Measurements from ENCODE around the gene WAPL. TPM values are rescaled to one million over a fixed set of nuclear protein-coding genes. Genes with fewer than 3 reads are reported as not detected.

The WAPL gene
- total RNA-seq, 1 donor from 2014 or later, result 47.9 TPM

- no peaks in the 10 kb centered on the region for H3K9me3 Mint-ChIP-seq (ENCODE audit: low read depth)
- no peak overlapping the region for H3K4me3 Mint-ChIP-seq (ENCODE audit: low read depth)
- peak overlapping the region; percentile 56 for H3K27ac Mint-ChIP-seq
- no peaks in the 10 kb centered on the region for H3K27me3 Mint-ChIP-seq
- H3K36me3 Mint-ChIP-seq (ENCODE audit: insufficient read depth), result peaks cover 35% of the 10 kb centered on the region
- no peak for DNase-seq (ENCODE audit: low spot score, unreplicated experiment)
- peaks cover 26% of the 10 kb centered on the region for H3K4me1 Mint-ChIP-seq (ENCODE audit: low read depth)
- TF ChIP-seq, protein P1, sequence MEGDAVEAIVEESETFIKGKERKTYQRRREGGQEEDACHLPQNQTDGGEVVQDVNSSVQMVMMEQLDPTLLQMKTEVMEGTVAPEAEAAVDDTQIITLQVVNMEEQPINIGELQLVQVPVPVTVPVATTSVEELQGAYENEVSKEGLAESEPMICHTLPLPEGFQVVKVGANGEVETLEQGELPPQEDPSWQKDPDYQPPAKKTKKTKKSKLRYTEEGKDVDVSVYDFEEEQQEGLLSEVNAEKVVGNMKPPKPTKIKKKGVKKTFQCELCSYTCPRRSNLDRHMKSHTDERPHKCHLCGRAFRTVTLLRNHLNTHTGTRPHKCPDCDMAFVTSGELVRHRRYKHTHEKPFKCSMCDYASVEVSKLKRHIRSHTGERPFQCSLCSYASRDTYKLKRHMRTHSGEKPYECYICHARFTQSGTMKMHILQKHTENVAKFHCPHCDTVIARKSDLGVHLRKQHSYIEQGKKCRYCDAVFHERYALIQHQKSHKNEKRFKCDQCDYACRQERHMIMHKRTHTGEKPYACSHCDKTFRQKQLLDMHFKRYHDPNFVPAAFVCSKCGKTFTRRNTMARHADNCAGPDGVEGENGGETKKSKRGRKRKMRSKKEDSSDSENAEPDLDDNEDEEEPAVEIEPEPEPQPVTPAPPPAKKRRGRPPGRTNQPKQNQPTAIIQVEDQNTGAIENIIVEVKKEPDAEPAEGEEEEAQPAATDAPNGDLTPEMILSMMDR (IDR thresholded peaks at IDR 0.05; ENCODE audit: unreplicated experiment), result no peak
Measured at GRCh38 chr10:86438091-86438749, 83.4 kb downstream of the WAPL start.

DNA sequence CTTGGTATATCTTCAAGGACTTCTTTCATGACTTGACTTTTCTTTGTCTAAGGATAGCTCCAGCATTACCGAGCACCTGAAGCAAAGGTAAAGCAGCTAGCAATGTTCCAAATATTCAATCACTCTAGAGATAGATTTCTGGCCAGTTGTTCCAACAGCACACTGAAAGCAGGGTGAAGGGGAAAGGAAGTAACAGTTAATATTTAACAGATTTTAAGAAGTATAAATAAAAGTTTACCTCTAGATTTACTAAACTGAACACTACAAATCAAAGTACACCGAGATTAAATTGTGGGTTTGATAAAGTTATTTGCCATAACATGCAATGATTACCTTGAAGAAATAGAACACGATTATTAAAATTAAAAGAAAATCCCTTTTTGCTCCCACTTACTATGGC is 84.1 kb downstream of the WAPL start:
- DNase-seq (ENCODE audit: low spot score, unreplicated experiment), result no peak
- H3K4me3 Mint-ChIP-seq (ENCODE audit: low read depth), result no peak overlapping the region
- H3K36me3 Mint-ChIP-seq (ENCODE audit: insufficient read depth), result peaks cover 31% of the 10 kb centered on the region
- H3K4me1 Mint-ChIP-seq (ENCODE audit: low read depth), result peaks cover 26% of the 10 kb centered on the region
- peak overlapping the region; percentile 86 for H3K27ac Mint-ChIP-seq
- no peaks in the 10 kb centered on the region for H3K27me3 Mint-ChIP-seq
- TF ChIP-seq, protein P1 (IDR thresholded peaks at IDR 0.05; ENCODE audit: unreplicated experiment), result no peak
- no peaks in the 10 kb centered on the region for H3K9me3 Mint-ChIP-seq (ENCODE audit: low read depth)

- peak overlapping the region; percentile 86 for H3K27ac Mint-ChIP-seq
- no peaks in the 10 kb centered on the region for H3K9me3 Mint-ChIP-seq (ENCODE audit: low read depth)
- DNase-seq (ENCODE audit: low spot score, unreplicated experiment), result no peak
- H3K4me1 Mint-ChIP-seq (ENCODE audit: low read depth), result peaks cover 26% of the 10 kb centered on the region
- no peak overlapping the region for H3K4me3 Mint-ChIP-seq (ENCODE audit: low read depth)
- peaks cover 29% of the 10 kb centered on the region for H3K36me3 Mint-ChIP-seq (ENCODE audit: insufficient read depth)
- TF ChIP-seq, protein P1 (IDR thresholded peaks at IDR 0.05; ENCODE audit: unreplicated experiment), result no peak
- no peaks in the 10 kb centered on the region for H3K27me3 Mint-ChIP-seq
Measured at GRCh38 chr10:86436963-86437362, 84.6 kb downstream of the WAPL start.

DNA sequence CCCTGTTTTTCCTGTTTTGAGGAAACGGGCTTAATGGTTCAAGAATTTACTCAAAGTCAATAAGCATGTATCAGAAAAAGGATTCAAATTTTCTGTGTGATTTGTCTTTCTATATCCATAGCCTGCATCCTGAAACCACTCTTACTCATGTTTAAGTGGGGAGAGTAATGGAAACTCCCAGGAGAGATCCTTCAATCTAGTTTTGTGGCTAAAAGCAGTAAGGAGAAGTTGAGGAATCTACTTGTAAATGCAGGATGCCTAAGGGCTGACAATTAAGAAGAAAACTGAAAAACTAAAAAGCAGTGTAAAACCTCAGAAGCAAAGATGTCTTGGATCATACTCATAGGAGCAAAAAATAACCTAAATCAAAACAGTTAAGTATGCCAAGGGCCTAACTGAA is 86.9 kb downstream of the WAPL start:
- Mint-ChIP-seq H3K9me3 (ENCODE audit: low read depth) (no peaks in the 10 kb centered on the region), H3K36me3 (ENCODE audit: insufficient read depth) (peaks cover 13% of the 10 kb centered on the region), H3K27me3 (no peaks in the 10 kb centered on the region), H3K4me3 (ENCODE audit: low read depth) (no peak overlapping the region), H3K4me1 (ENCODE audit: low read depth) (peaks cover 15% of the 10 kb centered on the region), H3K27ac (no peak overlapping the region)
- TF ChIP-seq, protein P1 (IDR thresholded peaks at IDR 0.05; ENCODE audit: unreplicated experiment), result no peak
- no peak for DNase-seq (ENCODE audit: low spot score, unreplicated experiment)

GRCh38 chr10:86423739-86424138 is 97.9 kb downstream of the WAPL start:
- Mint-ChIP-seq H3K36me3 (ENCODE audit: insufficient read depth) (no peaks in the 10 kb centered on the region), H3K27ac (no peak overlapping the region)
- DNase-seq (ENCODE audit: low spot score, unreplicated experiment), result no peak

More at GRCh38 chr10:86423739-86424138, 97.9 kb downstream of the WAPL start:
- TF ChIP-seq, protein P1 (IDR thresholded peaks at IDR 0.05; ENCODE audit: unreplicated experiment), result no peak
- Mint-ChIP-seq H3K4me1 (ENCODE audit: low read depth) (peaks cover 2% of the 10 kb centered on the region), H3K9me3 (ENCODE audit: low read depth) (peaks cover 4% of the 10 kb centered on the region), H3K27me3 (peaks cover 5% of the 10 kb centered on the region), H3K4me3 (ENCODE audit: low read depth) (no peak overlapping the region)
